Adrenal gland (tissue), 5 donors: Measurements from ENCODE around the gene HIBADH.

Experiments used
- POLR2A ChIP-seq, 2 donors: fragments of 450-650 bp; IDR thresholded peaks; one replicate each; pipeline ENCODE4 v1.6.1; 2017; ENCODE audit warnings: antibody characterized with exemption in 2 of 2, mild to moderate bottlenecking in 2 of 2, moderate library complexity in 1 of 2
- TF ChIP-seq, protein P1 (sequence below), 6 experiments: fragments of 450-650 bp in 4 of 6; fragments of 200-600 bp in 2 of 6; sonication (generic) in 1 of 6; IDR thresholded peaks; 1 replicate in 5 of 6; 2 replicates in 1 of 6; pipeline versions ENCODE4 v1.5.1 to v1.8.0; 2016 to 2021; ENCODE audit warnings: antibody characterized with exemption in 6 of 6, mild to moderate bottlenecking in 2 of 6, moderate library complexity in 1 of 6
- donor health status: DM: no; HTN: no; CAD: no.

DNA sequence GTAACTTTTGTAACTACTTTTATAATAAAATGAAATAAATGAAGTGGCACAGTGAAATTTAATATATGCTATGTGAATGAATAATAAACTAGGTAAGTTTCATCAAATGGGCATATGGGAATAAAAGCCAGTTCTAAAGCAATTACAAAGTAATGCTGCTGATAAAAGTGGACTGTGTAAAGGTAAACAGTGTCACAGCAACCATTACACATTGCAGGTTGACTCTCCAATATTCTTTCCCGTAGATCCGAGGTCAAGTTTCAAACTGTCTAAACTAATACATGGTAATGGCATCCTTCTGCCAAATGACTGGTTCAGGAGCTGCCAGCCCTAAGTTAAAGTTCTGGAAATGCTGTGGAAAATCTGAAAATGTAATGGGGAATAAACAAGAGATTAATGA lies 6.0 kb downstream of the HIBADH start:
- TF ChIP-seq, protein P1, sequence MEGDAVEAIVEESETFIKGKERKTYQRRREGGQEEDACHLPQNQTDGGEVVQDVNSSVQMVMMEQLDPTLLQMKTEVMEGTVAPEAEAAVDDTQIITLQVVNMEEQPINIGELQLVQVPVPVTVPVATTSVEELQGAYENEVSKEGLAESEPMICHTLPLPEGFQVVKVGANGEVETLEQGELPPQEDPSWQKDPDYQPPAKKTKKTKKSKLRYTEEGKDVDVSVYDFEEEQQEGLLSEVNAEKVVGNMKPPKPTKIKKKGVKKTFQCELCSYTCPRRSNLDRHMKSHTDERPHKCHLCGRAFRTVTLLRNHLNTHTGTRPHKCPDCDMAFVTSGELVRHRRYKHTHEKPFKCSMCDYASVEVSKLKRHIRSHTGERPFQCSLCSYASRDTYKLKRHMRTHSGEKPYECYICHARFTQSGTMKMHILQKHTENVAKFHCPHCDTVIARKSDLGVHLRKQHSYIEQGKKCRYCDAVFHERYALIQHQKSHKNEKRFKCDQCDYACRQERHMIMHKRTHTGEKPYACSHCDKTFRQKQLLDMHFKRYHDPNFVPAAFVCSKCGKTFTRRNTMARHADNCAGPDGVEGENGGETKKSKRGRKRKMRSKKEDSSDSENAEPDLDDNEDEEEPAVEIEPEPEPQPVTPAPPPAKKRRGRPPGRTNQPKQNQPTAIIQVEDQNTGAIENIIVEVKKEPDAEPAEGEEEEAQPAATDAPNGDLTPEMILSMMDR (IDR thresholded peaks at IDR 0.05) = no peak
- no peak for TF ChIP-seq POLR2A (IDR thresholded peaks at IDR 0.05)
